ENCODE results near the gene DACH2.
A peak's percentile ranks its signal among the peaks of the same experiment; 100 is the strongest.
"Not testable (repeated sequence)": the region's sequence is repeated elsewhere in the genome, so short reads cannot be mapped to it uniquely, and the experiment has no call there.

DACH2 gene

GRCh38 chrX:86148024-86148511 is at the start of gene DACH2:
TSS of gene DACH2 (plus strand) at chrX:86148451.
- DNase-seq (ENCODE audit: low read depth in 2 of 2) = peak; percentile 16 to 39

GRCh38 chrX:86102341-86102740 is 45.9 kb upstream of the DACH2 start:
- DNase-seq (ENCODE audit: low read depth in 2 of 2) = no peak

- DNase-seq (ENCODE audit: low read depth in 2 of 2) = no peak
Observed at GRCh38 chrX:86103061-86103460, 45.2 kb upstream of the DACH2 start.

GRCh38 chrX:86104526-86104925 is 43.7 kb upstream of the DACH2 start:
- no peak for DNase-seq (ENCODE audit: low read depth in 2 of 2)

GRCh38 chrX:86121916-86122315 is 26.3 kb upstream of the DACH2 start:
- no peak for DNase-seq (ENCODE audit: low read depth in 2 of 2)

GRCh38 chrX:86133761-86134160 is 14.5 kb upstream of the DACH2 start:
- no peak for DNase-seq (ENCODE audit: low read depth in 2 of 2)

GRCh38 chrX:86137071-86137470 is 11.2 kb upstream of the DACH2 start:
- DNase-seq (ENCODE audit: low read depth in 2 of 2) = no peak

- DNase-seq (ENCODE audit: low read depth in 2 of 2) = no peak
Observed at GRCh38 chrX:86141786-86142185, 6.5 kb upstream of the DACH2 start.

- DNase-seq (ENCODE audit: low read depth in 2 of 2) = no peak
Observed at GRCh38 chrX:86146102-86146501, 2.1 kb upstream of the DACH2 start.

GRCh38 chrX:86148594-86148993 is 343 bp downstream of the DACH2 start:
- no peak for DNase-seq (ENCODE audit: low read depth in 2 of 2)

- DNase-seq (ENCODE audit: low read depth in 2 of 2) = no peak
Observed at GRCh38 chrX:86149119-86149518, 868 bp downstream of the DACH2 start.

- no peak for DNase-seq (ENCODE audit: low read depth in 2 of 2)
Observed at GRCh38 chrX:86154553-86154952, 6.3 kb downstream of the DACH2 start.

- DNase-seq (ENCODE audit: low read depth in 2 of 2) = no peak
Observed at GRCh38 chrX:86171366-86171765, 23.1 kb downstream of the DACH2 start.

GRCh38 chrX:86178906-86179305 is 30.7 kb downstream of the DACH2 start:
- no peak for DNase-seq (ENCODE audit: low read depth in 2 of 2)

- DNase-seq (ENCODE audit: low read depth in 2 of 2) = not testable (repeated sequence)
Observed at GRCh38 chrX:86181325-86181724, 33.1 kb downstream of the DACH2 start.

- DNase-seq (ENCODE audit: low read depth in 2 of 2) = no peak
Observed at GRCh38 chrX:86192827-86193226, 44.6 kb downstream of the DACH2 start.

- no peak for DNase-seq (ENCODE audit: low read depth in 2 of 2)
Observed at GRCh38 chrX:86194758-86195157, 46.5 kb downstream of the DACH2 start.

- no peak for DNase-seq (ENCODE audit: low read depth in 2 of 2)
Observed at GRCh38 chrX:86195343-86195742, 47.1 kb downstream of the DACH2 start.

GRCh38 chrX:86197815-86198214 is 49.6 kb downstream of the DACH2 start:
- DNase-seq (ENCODE audit: low read depth in 2 of 2) = no peak

- DNase-seq (ENCODE audit: low read depth in 2 of 2) = no peak
Observed at GRCh38 chrX:86210772-86211171, 62.5 kb downstream of the DACH2 start.

GRCh38 chrX:86215260-86215659 is 67.0 kb downstream of the DACH2 start:
- DNase-seq (ENCODE audit: low read depth in 2 of 2) = no peak

GRCh38 chrX:86237482-86237881 is 89.2 kb downstream of the DACH2 start:
- DNase-seq (ENCODE audit: low read depth in 2 of 2) = no peak

GRCh38 chrX:86241547-86241946 is 93.3 kb downstream of the DACH2 start:
- DNase-seq (ENCODE audit: low read depth in 2 of 2) = no peak

GRCh38 chrX:86263526-86263925 is 115.3 kb downstream of the DACH2 start:
- DNase-seq (ENCODE audit: low read depth in 2 of 2) = no peak

- DNase-seq (ENCODE audit: low read depth in 2 of 2) = no peak
Observed at GRCh38 chrX:86295293-86295692, 147.0 kb downstream of the DACH2 start.
